ENCODE measurements around the gene GLI2.

GLI2 gene

GRCh38 chr2:120738786-120739437 is 3.2 kb downstream of the GLI2 start:
- no peak for DNase-seq

GRCh38 chr2:120739438-120740090 is 3.9 kb downstream of the GLI2 start:
- DNase-seq, result no peak

GRCh38 chr2:120740375-120740764 is 4.7 kb downstream of the GLI2 start:
- DNase-seq, result no peak

- no peak for DNase-seq
Observed at GRCh38 chr2:120740765-120741524, 5.3 kb downstream of the GLI2 start.

DNA sequence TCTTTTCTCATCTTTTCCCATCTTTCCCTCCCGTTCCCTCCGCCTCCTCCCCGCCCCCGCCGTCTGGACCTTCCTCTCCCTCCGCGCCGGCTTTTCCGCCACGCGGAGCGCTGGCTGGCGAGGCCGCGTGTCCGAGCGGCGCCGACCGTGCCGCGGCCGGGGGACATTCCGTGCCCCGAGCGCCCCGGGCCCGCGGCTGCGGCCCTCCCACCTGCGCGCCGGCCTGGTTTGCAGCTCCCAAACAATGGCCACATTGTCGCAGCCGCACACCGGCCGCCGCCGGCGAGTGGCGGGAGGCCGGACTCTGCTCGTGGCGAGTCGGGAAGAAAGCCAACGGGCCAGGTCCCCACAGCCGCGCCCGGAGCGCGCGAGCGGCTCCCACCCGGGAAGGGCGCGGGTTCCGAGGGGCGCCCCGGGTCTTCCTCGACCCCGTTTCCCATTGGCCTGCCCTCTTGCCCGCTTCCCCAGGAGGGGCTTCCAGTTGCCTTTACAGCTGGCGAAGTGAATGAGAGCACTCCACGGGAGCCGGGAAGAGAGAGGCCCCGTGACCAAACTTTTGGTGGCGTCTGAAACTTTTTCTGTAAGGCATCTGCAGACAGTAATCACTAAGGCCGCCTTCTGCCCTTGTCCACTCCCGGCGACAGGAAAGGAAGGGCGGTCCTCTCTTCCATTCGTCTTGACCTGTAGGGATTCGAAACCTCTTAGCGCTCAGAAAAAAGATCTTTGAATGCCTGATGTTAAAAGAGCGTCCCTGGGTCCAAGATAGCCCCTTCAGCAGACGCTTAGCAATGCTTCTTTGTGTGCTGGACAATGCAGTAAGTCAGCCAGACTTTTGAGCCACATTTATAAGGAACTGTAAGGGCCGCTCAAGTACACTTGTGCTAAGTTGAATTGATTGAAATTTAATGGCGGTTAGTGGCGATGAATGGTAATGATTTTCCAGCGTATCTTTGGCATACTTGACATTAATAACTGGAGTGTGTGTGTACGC is 6.2 kb downstream of the GLI2 start:
- DNase-seq, result no peak

DNA sequence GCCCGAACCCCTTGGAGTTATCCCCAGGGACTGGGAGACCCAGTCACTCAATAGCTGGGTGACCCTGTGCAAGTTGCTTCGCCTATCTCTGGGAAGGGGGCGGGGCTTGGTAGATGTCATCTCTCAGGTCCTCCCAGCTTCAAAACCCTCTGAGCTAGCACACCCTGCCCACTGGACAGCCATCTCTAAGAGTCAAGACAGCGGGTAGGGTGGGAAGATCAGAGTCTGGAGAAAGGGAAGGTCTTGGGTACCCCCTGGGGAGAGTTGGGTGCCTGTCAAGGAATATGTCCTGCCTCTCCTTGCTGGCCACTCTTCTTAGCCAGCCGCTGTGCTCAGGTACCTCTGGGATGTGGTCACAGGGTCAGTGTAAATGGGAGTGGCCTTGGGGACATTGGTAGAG is 8.0 kb downstream of the GLI2 start:
- DNase-seq, result no peak

DNA sequence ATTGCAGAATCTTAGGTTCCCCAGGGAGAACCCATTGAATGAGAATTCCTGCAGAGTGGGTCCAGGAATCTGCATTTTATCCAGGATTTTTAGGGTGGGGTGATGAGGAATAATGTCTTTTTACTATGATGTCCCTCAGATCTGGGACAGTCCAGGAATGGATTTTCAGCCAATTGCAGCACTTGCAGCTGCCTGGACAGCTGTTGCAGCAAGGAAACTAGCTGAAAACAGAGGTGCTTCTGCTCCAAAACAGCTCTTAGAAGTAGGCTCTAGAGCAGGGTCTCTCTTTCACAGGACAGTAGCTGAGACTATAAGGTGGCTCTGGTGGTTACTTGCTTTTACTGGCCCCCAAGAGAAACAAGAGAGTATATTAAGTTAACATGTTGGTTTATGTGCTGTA is 9.1 kb downstream of the GLI2 start:
- no peak for DNase-seq

GRCh38 chr2:120745420-120746111 is 9.9 kb downstream of the GLI2 start:
- DNase-seq, result no peak

DNA sequence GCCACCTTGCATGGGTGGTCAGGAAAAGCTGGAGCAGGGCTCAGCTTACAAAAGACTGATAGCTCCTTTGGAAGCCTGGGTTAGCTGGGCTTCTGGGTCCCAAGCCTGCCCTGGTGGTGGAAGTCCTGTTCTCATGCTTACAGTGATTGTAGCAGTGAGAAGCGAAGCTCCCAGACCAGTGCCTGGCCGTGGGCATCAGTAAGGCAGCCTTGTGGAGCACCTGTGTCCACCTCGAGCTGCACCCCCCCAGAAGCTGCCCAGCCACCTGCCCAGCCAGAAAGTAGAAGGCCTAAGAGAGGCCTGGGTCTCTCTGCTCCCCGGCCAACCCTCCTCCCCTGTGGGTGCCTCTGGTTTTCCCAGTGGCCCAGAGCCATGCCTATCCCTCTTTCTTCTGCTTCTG is 10.5 kb downstream of the GLI2 start:
- no peak for DNase-seq

GRCh38 chr2:120747281-120747680 is 11.6 kb downstream of the GLI2 start:
- no peak for DNase-seq

GRCh38 chr2:120747706-120748105 is 12.0 kb downstream of the GLI2 start:
- no peak for DNase-seq

DNA sequence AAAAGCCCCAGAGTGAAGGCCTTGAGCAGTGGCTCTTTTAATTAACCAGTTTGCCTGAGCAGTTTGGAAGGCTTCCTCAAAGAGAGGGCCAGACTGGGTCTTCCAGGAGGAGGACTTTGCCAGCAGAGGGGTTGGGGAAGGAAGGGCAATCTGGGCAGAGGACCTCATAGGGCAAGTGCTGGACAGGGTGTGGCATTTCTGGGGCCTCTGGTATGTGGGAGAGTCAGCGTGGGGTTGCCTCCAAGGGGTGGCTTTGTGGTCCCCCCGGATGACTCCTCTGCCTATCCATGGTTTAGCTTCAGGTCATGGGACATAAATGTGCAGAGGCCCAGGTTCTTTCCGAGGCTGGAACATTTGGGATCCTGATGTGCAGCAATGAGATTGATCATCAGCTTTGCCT is 12.6 kb downstream of the GLI2 start:
- no peak for DNase-seq

GRCh38 chr2:120748741-120749140 is 13.1 kb downstream of the GLI2 start:
- no peak for DNase-seq

DNA sequence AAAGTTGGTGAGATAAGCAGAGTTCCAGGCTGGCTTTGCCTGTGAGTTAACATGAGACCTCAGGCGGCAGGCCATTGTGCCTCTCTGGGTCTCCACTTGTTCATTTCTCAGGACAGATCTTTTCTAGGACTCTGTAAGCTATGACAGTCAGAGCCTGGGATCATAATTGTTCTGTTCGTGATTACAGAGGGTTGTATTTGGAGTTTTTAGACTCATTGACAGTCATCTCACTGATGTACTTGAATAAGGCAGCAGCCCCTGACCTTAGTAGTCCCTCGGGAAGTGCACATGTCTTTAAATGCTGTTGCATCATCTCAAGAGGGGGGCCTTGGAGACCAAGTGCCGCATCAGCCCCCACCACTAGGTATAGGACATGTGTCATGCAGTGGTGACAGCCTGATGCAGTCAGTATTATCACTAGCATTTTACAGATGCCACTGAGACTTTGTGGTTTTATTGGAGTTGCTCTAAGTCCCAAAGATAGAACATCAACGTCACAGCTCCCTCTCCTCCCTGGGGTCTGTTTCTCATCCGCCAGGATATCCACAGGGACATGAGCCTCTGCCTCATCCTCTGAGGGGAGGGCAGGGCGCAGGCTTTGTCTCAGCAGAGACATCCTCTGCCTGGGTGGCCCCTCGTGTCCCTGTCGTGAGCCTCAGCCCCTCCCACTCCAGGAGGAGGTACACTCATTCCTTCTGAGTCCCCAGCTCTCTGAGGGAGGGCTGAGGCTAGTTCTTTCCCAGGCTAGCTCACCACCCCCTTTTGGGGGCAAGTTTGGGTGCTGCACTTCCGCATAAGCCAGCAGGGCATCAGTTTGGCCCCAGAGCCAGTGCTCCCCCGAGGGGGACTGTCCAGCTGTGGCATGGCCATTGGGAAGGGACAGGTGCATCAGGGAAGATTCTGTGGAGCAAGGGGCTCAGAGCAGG is 14.1 kb downstream of the GLI2 start:
- no peak for DNase-seq

DNA sequence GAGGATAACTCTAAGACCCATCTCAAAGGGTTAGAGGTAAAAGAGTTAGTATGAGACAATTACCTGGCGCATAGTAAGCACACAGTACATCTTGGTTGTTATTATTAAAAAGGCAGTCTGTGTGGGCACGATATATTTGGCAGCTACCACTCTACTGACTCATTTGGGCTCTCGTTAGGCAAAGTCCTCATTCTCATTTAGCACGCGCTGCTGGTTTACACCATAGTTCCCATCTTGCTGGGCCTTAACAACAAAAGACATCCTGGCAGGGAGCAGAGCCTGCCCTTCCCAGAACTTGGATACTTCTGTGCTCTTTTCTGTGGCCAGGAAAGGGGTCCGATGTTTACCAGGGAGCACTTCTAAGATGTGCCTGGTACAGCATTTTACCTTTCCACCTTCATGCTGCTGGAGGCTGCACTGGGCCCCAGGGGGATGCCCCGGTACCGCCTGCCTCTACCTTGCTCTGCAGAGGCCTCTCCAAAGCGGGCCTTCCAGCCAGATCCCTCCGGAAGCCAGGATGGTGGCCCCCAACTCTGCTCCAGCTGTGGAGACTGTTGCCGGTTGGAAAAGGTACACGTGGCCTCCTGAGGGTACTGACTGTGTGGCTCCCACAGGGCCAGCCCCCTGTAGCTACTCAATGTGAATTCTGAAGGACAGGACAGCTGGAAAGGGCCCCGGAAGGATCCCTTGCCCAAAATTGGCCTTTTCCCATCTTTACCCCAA is 15.0 kb downstream of the GLI2 start:
- DNase-seq, result no peak

- DNase-seq, result no peak
Observed at GRCh38 chr2:120751553-120751952, 15.9 kb downstream of the GLI2 start.

DNA sequence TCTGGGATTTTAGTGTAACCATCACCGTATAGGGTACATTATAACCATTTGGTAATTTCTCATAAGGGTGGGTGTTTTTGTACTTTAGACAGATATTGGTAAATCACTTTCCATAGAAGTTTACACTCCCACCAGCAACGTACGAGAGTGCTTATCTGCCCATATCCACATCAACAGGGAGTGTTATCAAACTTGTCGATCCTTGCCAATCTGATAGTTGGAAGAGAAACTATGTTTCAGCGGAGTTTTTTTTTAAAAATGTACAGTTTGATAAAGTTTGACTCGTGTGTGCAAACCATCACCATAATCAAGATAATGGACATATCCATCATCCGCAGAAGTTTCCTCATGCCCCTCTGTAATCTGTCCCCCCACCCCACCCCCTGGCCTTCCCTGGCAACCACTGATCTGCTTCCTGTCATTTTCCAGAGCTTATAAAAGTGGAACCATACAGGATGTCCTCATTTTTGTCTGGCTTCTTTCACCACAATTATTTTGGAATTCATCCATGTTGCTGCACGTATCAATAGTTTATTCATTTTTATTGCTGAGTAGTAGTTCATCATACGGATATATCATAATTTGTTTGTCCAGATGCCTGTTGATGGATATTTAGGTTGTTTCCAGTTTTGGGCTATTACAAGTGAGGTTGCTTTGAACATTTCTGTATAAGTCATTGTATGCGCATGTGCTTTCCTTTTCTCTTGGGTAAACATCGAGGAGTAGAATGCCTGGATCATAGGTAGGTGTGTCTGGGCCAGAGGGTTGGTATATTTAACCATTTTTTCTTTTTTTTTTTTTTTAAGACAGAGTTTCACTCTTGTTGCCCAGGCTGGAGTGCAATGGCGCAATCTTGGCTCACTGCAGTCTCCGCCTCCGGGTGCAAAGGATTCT is 18.6 kb downstream of the GLI2 start:
- no peak for DNase-seq

DNA sequence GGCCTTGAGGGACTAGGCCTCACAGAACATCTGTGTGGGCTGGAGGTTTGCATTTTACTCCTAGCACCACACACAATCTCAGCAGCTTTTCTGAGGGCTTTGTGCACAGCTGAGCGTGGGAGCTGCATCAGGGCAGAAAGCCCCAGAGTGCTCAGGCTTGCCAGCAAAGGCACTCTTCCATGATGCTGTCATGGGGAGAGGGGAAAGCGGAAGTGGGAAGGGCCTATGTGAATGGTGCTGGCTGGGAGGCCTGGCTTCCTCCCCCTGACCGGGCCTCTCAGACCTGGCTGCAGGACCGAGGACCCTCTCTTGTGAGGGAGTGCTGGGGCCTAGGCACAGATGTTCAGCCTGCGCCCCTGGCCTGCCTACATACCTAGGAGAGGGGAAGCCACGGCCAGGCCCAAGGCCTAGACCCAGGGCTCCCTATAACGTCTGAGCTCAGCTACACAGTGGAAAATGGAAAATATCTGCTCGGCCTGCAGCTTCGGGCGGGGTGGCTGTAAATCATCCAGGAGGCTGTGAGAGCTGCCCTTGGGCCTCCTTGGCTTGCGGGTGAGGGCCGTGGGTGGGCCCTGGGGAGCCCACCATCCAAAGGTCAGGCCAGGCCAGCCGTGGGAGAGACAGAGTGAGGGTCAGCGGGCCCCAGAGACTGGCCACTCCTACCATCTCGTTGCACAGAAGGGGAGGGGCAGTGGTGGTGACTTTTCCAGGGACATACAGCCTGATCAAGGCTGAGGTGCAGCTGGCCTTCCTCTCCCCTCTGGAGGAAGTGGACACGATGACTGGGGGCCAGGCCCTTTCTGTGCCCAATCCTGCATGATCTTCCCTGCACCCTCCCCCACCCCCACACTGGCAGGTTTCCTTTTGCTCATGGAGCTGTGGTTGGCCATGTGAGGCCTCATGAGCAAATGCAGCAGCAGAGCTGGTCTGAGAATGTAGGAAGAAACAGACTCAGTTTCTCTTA is 22.8 kb downstream of the GLI2 start:
- no peak for DNase-seq
